PC-3 (cell line): ENCODE measurements around the gene STXBP4. TPM values are rescaled to one million over a fixed set of nuclear protein-coding genes. Genes with fewer than 3 reads are reported as not detected.
A peak's percentile ranks its signal among the peaks of the same experiment; 100 is the strongest.

Experiments used
- ATAC-seq: fragments of 200-7000 bp; cut with Tn5 transposase; 2 replicates; pipeline ENCODE4 v1.9.1; 2020; ENCODE audit warnings: mild to moderate bottlenecking, moderate library complexity
- BruUV-seq: library from RNA; stranded (reverse); fragments of 400-500 nt; replicated peaks from 2 replicates; lab custom pipeline; 2021; lab: Mats Ljungman, UMichigan
- CTCF ChIA-PET: fragments of 300-600 bp; sonication (Branson Sonifier 250); formaldehyde crosslinking; loops from one replicate; lab custom pipeline; 2022; ENCODE audit warnings: antibody characterized with exemption; lab: Charles Lee
- POLR2A ChIA-PET: fragments of 300-600 bp; sonication (Branson Sonifier 250); formaldehyde crosslinking; loops from one replicate; lab custom pipeline; 2022; ENCODE audit warnings: antibody characterized with exemption; ENCODE audit not compliant: unreplicated experiment; lab: Charles Lee
- DNase-seq: peaks from one replicate; pipeline ENCODE4 v3.0.0-alpha.2; 2015
- H2AFZ ChIP-seq: fragments of 300-600 bp; sonication (generic); 2 replicates; pipeline ENCODE4 v1.6.0; 2016; ENCODE audit warnings: antibody characterized with exemption, low read length
- H3F3A ChIP-seq: fragments of 300-600 bp; sonication (generic); one replicate; pipeline ENCODE4 v1.6.0; 2017; ENCODE audit warnings: antibody characterized with exemption, low read length, control low read depth, mild to moderate bottlenecking; ENCODE audit not compliant: unreplicated experiment
- H3K27ac ChIP-seq: fragments of 300-600 bp; sonication (generic); 2 replicates; pipeline ENCODE4 v1.5.1; 2016; ENCODE audit warnings: mild to moderate bottlenecking, low read length
- H3K27me3 ChIP-seq: fragments of 300-600 bp; sonication (generic); 2 replicates; pipeline ENCODE4 v1.6.1; 2016; ENCODE audit warnings: low read length, mixed read lengths
- H3K36me3 ChIP-seq: fragments of 300-600 bp; sonication (generic); 2 replicates; pipeline ENCODE4 v1.6.1; 2016; ENCODE audit warnings: low read depth, mixed run types, low read length, mixed read lengths
- H3K4me1 ChIP-seq: fragments of 300-600 bp; sonication (generic); 2 replicates; pipeline ENCODE4 v1.5.1; 2016; ENCODE audit warnings: low read length; ENCODE audit not compliant: insufficient read depth
- H3K4me2 ChIP-seq: fragments of 300-600 bp; sonication (generic); 2 replicates; pipeline ENCODE4 v1.6.0; 2016; ENCODE audit warnings: low read length
- H3K4me3 ChIP-seq: fragments of 300-600 bp; sonication (generic); 2 replicates; pipeline ENCODE4 v1.5.1; 2016; ENCODE audit warnings: mild to moderate bottlenecking, low read length, mixed read lengths
- H3K79me2 ChIP-seq: fragments of 300-600 bp; sonication (generic); 2 replicates; pipeline ENCODE4 v1.6.1; 2017; ENCODE audit warnings: low read length, mixed read lengths
- H3K9ac ChIP-seq: fragments of 300-600 bp; sonication (generic); 2 replicates; pipeline ENCODE4 v1.6.0; 2016; ENCODE audit warnings: mild to moderate bottlenecking, low read length
- H3K9me2 ChIP-seq: fragments of 300-600 bp; sonication (generic); replicated peaks from 2 replicates; pipeline ENCODE4 v1.6.1; 2016; ENCODE audit warnings: mixed run types, low read length, mixed read lengths
- H3K9me3 ChIP-seq: fragments of 300-600 bp; sonication (generic); 2 replicates; pipeline ENCODE4 v1.6.1; 2016; ENCODE audit warnings: low read length, mixed read lengths
- H4K20me1 ChIP-seq: fragments of 300-600 bp; sonication (generic); 2 replicates; pipeline ENCODE4 v1.6.1; 2016; ENCODE audit warnings: low read length, mixed read lengths
- CTCF ChIP-seq: fragments of 300-600 bp; sonication (generic); conservative IDR thresholded peaks from 2 replicates; pipeline ENCODE4 v1.5.1; 2017; ENCODE audit warnings: antibody characterized with exemption, low read depth, mild to moderate bottlenecking, low read length
- EZH2 ChIP-seq: fragments of 300-600 bp; sonication (generic); IDR thresholded peaks from one replicate; pipeline ENCODE4 v1.6.1; 2017; ENCODE audit warnings: antibody characterized with exemption, mild to moderate bottlenecking, low read length; ENCODE audit not compliant: unreplicated experiment
- EZH2phosphoT487 ChIP-seq: fragments of 300-600 bp; sonication (generic); IDR thresholded peaks from 2 replicates; pipeline ENCODE4 v1.6.1; 2018; ENCODE audit warnings: mild to moderate bottlenecking, antibody characterized with exemption, low read length, borderline replicate concordance
- intact Hi-C: fragments of 100-400 bp; cut with micrococcal nuclease; formaldehyde crosslinking; loops from 2 replicates; pipeline ENCODE4 v1.9.0; 2023
- total RNA-seq: library from RNA; depleted of rRNA; stranded (reverse); fragments of >200 nt; gene quantifications from 2 replicates; pipeline ENCODE4 v1.2.3, GENCODE V29; 2014

The STXBP4 gene
- total RNA-seq, 1 experiment from 2014 or later = 6.2 TPM

- DNase-seq = no peak
- Histone ChIP-seq H3F3A (no peaks in the 10 kb centered on the region), H3K9me3 (no peaks in the 10 kb centered on the region), H2AFZ (no peak overlapping the region), H3K9me2 (no peaks in the 10 kb centered on the region), H3K9ac (no peak overlapping the region), H3K4me1 (peaks cover 23% of the 10 kb centered on the region), H3K79me2 (no peaks in the 10 kb centered on the region), H3K4me2 (peak overlapping the region; percentile 51; the same call in 1 of the 2 replicates), H4K20me1 (no peaks in the 10 kb centered on the region), H3K27me3 (no peaks in the 10 kb centered on the region), H3K36me3 (peaks cover 39% of the 10 kb centered on the region), H3K4me3 (no peak overlapping the region), H3K27ac (peak overlapping the region; percentile 61; the same call in 1 of the 2 replicates)
- ChIA-PET POLR2A (no interaction called here), CTCF (no interaction called here)
- intact Hi-C loops = loop anchor here (1.0 kb wide), 1 partner anchor 13 kb away; no protein-coding TSS in a partner anchor
- no peak for ATAC-seq
- TF ChIP-seq EZH2phosphoT487 = no peak
- no peak for TF ChIP-seq EZH2
- no peak for TF ChIP-seq CTCF
- no TSS peak for BruUV-seq
Measured at GRCh38 chr17:54947396-54947795, 21.2 kb upstream of the STXBP4 start.

GRCh38 chr17:54948380-54948779 is 20.2 kb upstream of the STXBP4 start:
- intact Hi-C loops = no loop called here
- H3F3A ChIP-seq = no peaks in the 10 kb centered on the region
- peak; percentile 98 for ATAC-seq
- no peaks in the 10 kb centered on the region for H4K20me1 ChIP-seq
- no peak overlapping the region for H3K9ac ChIP-seq
- peaks cover 43% of the 10 kb centered on the region for H3K36me3 ChIP-seq
- H3K79me2 ChIP-seq = no peaks in the 10 kb centered on the region
- no peaks in the 10 kb centered on the region for H3K9me3 ChIP-seq
- H3K9me2 ChIP-seq = no peaks in the 10 kb centered on the region
- no peak overlapping the region for H2AFZ ChIP-seq
- peaks cover 23% of the 10 kb centered on the region for H3K4me1 ChIP-seq
- ChIA-PET CTCF (no interaction called here), POLR2A (no interaction called here)
- TF ChIP-seq CTCF (no peak), EZH2phosphoT487 (0 out of 2 replicates have a peak, but pooled peaks have one; percentile 57)
- H3K4me3 ChIP-seq = no peak overlapping the region
- H3K27me3 ChIP-seq = no peaks in the 10 kb centered on the region
- H3K27ac ChIP-seq = peak overlapping the region; percentile 61
- DNase-seq = peak; percentile 99
- H3K4me2 ChIP-seq = peak overlapping the region; percentile 51
- no TSS peak for BruUV-seq

GRCh38 chr17:54950116-54950515 is 18.4 kb upstream of the STXBP4 start:
- Histone ChIP-seq H3K9me3 (no peaks in the 10 kb centered on the region), H3K9me2 (no peaks in the 10 kb centered on the region), H3K27ac (no peak overlapping the region), H3K4me2 (no peak overlapping the region), H3K36me3 (peaks cover 49% of the 10 kb centered on the region), H4K20me1 (no peaks in the 10 kb centered on the region), H3K27me3 (no peaks in the 10 kb centered on the region), H3K9ac (no peak overlapping the region), H3F3A (no peaks in the 10 kb centered on the region), H3K4me1 (peaks cover 23% of the 10 kb centered on the region), H2AFZ (no peak overlapping the region), H3K79me2 (no peaks in the 10 kb centered on the region), H3K4me3 (no peak overlapping the region)
- TF ChIP-seq EZH2 (no peak), EZH2phosphoT487 (no peak), CTCF (no peak)
- ATAC-seq (no peak), DNase-seq (no peak)
- POLR2A ChIA-PET = no interaction called here
- intact Hi-C loops = no loop called here
- BruUV-seq = no TSS peak
- CTCF ChIA-PET = no interaction called here
